Lung microvascular endothelial cell (primary cell): ENCODE results near the gene PODN. TPM values are rescaled to one million over a fixed set of nuclear protein-coding genes. Genes with fewer than 3 reads are reported as not detected.

Experiments used
- DNase-seq, 2 donors: peaks; one replicate each; pipeline versions ENCODE4 v3.0.0 to v3.0.0-alpha.2; 2010; ENCODE audit warnings: low read depth in 2 of 2
- total RNA-seq: library from RNA; depleted of rRNA; stranded (reverse); fragments of >200 nt; gene quantifications from 2 replicates; pipeline ENCODE4 v1.2.1, GENCODE V29; 2014

PODN gene
- total RNA-seq, 1 donor from 2014 or later: under 0.01 TPM

DNA sequence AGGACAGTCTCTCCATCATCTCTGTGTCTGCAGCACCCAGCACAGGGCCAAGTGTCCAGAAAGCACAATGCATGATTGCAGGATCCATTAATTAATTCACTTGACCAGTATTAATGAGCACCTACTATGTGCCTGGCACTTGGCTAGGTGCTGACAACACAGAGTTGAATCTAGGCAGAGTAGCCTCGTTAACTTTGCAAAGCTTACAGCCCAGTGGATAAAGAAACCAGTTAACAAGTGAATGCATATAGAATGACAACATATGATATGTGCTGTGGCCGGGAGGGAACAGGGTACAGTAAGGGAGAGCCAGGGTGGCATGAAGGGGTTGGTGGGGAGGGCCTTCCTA is 69.6 kb downstream of the PODN start:
- DNase-seq: no peak

GRCh38 chr1:53132176-53132575 is 70.2 kb downstream of the PODN start:
- DNase-seq: no peak

DNA sequence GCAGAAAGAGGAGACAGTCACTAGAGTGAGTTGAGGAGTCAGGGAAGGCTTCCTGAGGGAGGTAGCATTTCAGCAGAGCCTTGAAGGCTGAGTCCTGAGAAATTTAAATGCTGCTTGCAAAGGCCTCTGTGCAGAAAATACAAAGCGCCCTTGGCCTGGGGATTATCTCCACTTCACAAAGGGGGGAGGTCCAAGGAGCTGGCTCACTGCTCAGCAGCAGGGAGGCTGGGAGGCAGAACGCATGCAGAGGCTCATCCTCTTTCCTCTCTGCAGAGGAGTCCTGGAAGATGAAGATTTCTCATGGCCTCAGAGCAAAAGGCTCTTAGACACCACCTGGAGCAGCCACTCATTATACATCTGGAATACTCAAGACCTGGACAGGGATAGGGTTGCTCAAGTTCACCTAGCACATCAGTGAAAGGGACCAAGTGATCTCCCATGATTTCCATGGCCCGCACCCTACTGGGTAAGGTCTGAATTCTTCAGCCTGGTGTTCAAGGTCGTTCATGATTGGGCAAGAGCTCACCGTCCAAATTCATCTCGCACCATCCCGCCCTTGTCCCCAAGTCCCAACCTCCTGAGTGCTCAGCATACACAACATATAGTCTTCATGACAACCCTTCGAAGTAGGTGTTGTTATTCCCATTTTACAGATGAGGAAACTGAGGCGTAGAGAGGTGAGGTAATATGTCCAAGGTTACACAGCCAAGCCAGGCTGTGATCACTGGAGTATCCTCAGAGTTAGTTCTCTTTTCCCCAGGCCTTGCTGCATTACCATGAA is 71.4 kb downstream of the PODN start:
- no peak for DNase-seq

- DNase-seq: no peak
Observed at GRCh38 chr1:53134042-53134485, 72.1 kb downstream of the PODN start.

Other genes starting within 250 kb of the PODN start
- under 0.01 TPM in 2 replicates for gene ZYG11A, start 219.5 kb upstream of the PODN start, total RNA-seq
- gene ECHDC2, start 140.5 kb upstream of the PODN start, total RNA-seq: 7.0 and 7.9 TPM in 2 replicates
- gene SCP2, start 134.9 kb upstream of the PODN start, total RNA-seq: 95.2 and 102 TPM in 2 replicates
- not detected in 2 replicates for gene SLC1A7, start 80.4 kb downstream of the PODN start, total RNA-seq
- 8.7 TPM in 2 replicates for gene CPT2, start 134.6 kb downstream of the PODN start, total RNA-seq
- 27.2 and 35.5 TPM in 2 replicates for gene CZIB, start 158.4 kb downstream of the PODN start, total RNA-seq
- 41.0 and 42.3 TPM in 2 replicates for gene MAGOH, start 176.3 kb downstream of the PODN start, total RNA-seq